Psoas muscle (tissue), 8 donors: ENCODE measurements around the gene U2SURP. TPM values are rescaled to one million over a fixed set of nuclear protein-coding genes. Genes with fewer than 3 reads are reported as not detected.

ENCODE experiments used
- ATAC-seq, 4 donors: fragments of 200-7000 bp; cut with Tn5 transposase; one replicate each; pipeline ENCODE4 v1.9.1; 2020; ENCODE audit warnings: moderate library complexity in 3 of 4, mild to moderate bottlenecking in 2 of 4
- DNase-seq, 2 donors: peaks; one replicate each; pipeline ENCODE4 v3.0.0-alpha.2; 2020
- H3K27ac ChIP-seq: fragments of 200-600 bp; one replicate; pipeline ENCODE4 v1.8.0; 2022
- H3K27me3 ChIP-seq, 3 donors: fragments of 200-600 bp in 1 of 3; one replicate each; pipeline versions ENCODE4 v1.6.1 to v1.8.0; 2013 to 2022; ENCODE audit warnings: low read length in 2 of 3, mild to moderate bottlenecking in 2 of 3, moderate library complexity in 1 of 3; ENCODE audit not compliant: insufficient read depth in 3 of 3
- H3K36me3 ChIP-seq, 2 donors: fragments of 200-600 bp in 1 of 2; one replicate each; pipeline versions ENCODE4 v1.6.1 to v1.8.0; 2013 to 2022; ENCODE audit warnings: low read depth in 1 of 2, mild to moderate bottlenecking in 1 of 2, moderate library complexity in 1 of 2; ENCODE audit not compliant: insufficient read depth in 1 of 2
- H3K4me1 ChIP-seq: fragments of 200-600 bp; one replicate; pipeline ENCODE4 v1.8.0; 2022
- H3K4me3 ChIP-seq: fragments of 200-600 bp; one replicate; pipeline ENCODE4 v1.8.0; 2022; ENCODE audit warnings: mild to moderate bottlenecking
- H3K9me3 ChIP-seq: fragments of 200-600 bp; one replicate; pipeline ENCODE4 v1.8.0; 2022
- CTCF ChIP-seq: fragments of 200-600 bp; IDR thresholded peaks from one replicate; pipeline ENCODE4 v1.8.0; 2022; ENCODE audit warnings: antibody characterized with exemption
- WGBS, 3 donors: extraction: QIAGEN DNeasy Blood & Tissue Kit; methylation state at CpG; one replicate each; pipeline versions ENCODE4 v1.1.6 to v1.1.7; 2013; 5-methylcytosine and 5-hydroxymethylcytosine counted together
- intact Hi-C, 2 donors: fragments of 100-400 bp; cut with DNase I; formaldehyde crosslinking; loops; one replicate each; pipeline versions ENCODE4 v1.11.0 to v1.14.2; 2022
- polyA plus RNA-seq, 3 donors: library from polyadenylated mRNA; stranded (reverse); fragments of 200-250 nt; gene quantifications; one replicate each; pipeline ENCODE4 v1.2.3, GENCODE V29; 2013
- total RNA-seq, 4 donors: library from RNA; stranded (reverse); fragmentation: NEBNext Ultra II Directional in 2 of 4; extraction: Animal tissue kit (Norgen Biotek cat#: 25700) in 2 of 4; gene quantifications; one replicate each; pipeline versions ENCODE4 v1.2.1 to v1.2.4, GENCODE V29; 2021 to 2023
- donor health status: healthy with polysubstance abuse.
- donor health status: DM: no; HTN: no; CAD: no; lungs with moderate emphysema.
- donor health status: Bipolar disorder and iron deficiency.
- donor health status: healthy.
- donor health status: DM: yes; HTN: yes; CAD: no.
- donor health status: DM: no; HTN: no; CAD: no.
- donor health status: DM: no; HTN: no; CAD: no.
- donor health status: DM: yes; HTN: yes; CAD: no.

The U2SURP gene
- total and polyA plus RNA-seq, 7 donors = 20.5 to 69.3 (median 39.8) TPM

GRCh38 chr3:142966808-142967207 is 34.6 kb upstream of the U2SURP start:
- no peaks in the 10 kb centered on the region for H3K36me3 ChIP-seq
- no peak overlapping the region for H3K27ac ChIP-seq
- 87 to 95% (median 90%) methylated on average over 2 of the region's 2 CpGs for WGBS, 3 donors
- H3K9me3 ChIP-seq = no peaks in the 10 kb centered on the region
- ATAC-seq (no peak), DNase-seq (no peak)
- intact Hi-C loops = no loop called here
- peaks cover 0 to 11% (median 2%) of the 10 kb centered on the region in 3 donors for H3K27me3 ChIP-seq
- H3K4me1 ChIP-seq = no peaks in the 10 kb centered on the region
- no peak for TF ChIP-seq CTCF
- H3K4me3 ChIP-seq = no peak overlapping the region

- H3K36me3 ChIP-seq = no peaks in the 10 kb centered on the region
- WGBS, 3 donors = 80 to 88% (median 82%) methylated on average over 4 of the region's 4 CpGs
- H3K4me3 ChIP-seq = no peak overlapping the region
- peaks cover 0 to 2% (median 0%) of the 10 kb centered on the region in 3 donors for H3K27me3 ChIP-seq
- no peaks in the 10 kb centered on the region for H3K4me1 ChIP-seq
- no peak for TF ChIP-seq CTCF
- H3K27ac ChIP-seq = no peak overlapping the region
- DNase-seq = no peak
- ATAC-seq = no peak
- intact Hi-C loops = no loop called here
- no peaks in the 10 kb centered on the region for H3K9me3 ChIP-seq
Measured at GRCh38 chr3:142968319-142969025, 32.9 kb upstream of the U2SURP start.

- 85 to 91% (median 87%) methylated on average over 3 of the region's 3 CpGs for WGBS, 3 donors
- intact Hi-C loops = no loop called here
Measured at GRCh38 chr3:142971431-142971830, 29.9 kb upstream of the U2SURP start.

GRCh38 chr3:142972092-142972753 is 29.1 kb upstream of the U2SURP start:
- Histone ChIP-seq H3K9me3 (no peaks in the 10 kb centered on the region), H3K4me1 (peaks cover 11% of the 10 kb centered on the region), H3K27me3 (no peaks in the 10 kb centered on the region), H3K36me3 (no peaks in the 10 kb centered on the region), H3K27ac (no peak overlapping the region), H3K4me3 (no peak overlapping the region)
- ATAC-seq (no peak), DNase-seq (no peak)
- no peak for TF ChIP-seq CTCF
- WGBS, 3 donors = 79 to 81% (median 80%) methylated on average over 7 of the region's 7 CpGs
- intact Hi-C loops = no loop called here

More at GRCh38 chr3:142971431-142971830, 29.9 kb upstream of the U2SURP start:
- H3K27me3 ChIP-seq = no peaks in the 10 kb centered on the region
- DNase-seq (no peak), ATAC-seq (no peak)
- no peak for TF ChIP-seq CTCF
- H3K4me1 ChIP-seq = peaks cover 3% of the 10 kb centered on the region
- H3K4me3 ChIP-seq = no peak overlapping the region
- no peaks in the 10 kb centered on the region for H3K9me3 ChIP-seq
- H3K27ac ChIP-seq = no peak overlapping the region
- H3K36me3 ChIP-seq = no peaks in the 10 kb centered on the region
